K562 (cell line): ENCODE measurements around the gene NOS1. TPM values are rescaled to one million over a fixed set of nuclear protein-coding genes. Genes with fewer than 3 reads are reported as not detected.

ENCODE experiments used
- ATAC-seq: fragments of 200-7000 bp; cut with Tn5 transposase; 3 replicates; pipeline ENCODE4 v1.9.1; 2020; ENCODE audit warnings: moderate library complexity
- BruUV-seq: library from RNA; stranded (reverse); fragments of 400-500 nt; replicated peaks from 2 replicates; lab custom pipeline; 2021; lab: Mats Ljungman, UMichigan
- CTCF ChIA-PET: fragments of 300-600 bp; formaldehyde crosslinking; extraction: SDS; loops from one replicate; lab custom pipeline; 2021; ENCODE audit warnings: low intra/inter-chr PET ratio; lab: Yijun Ruan, JAX
- POLR2A ChIA-PET: fragments of 300-600, 350-650 bp; sonication (Branson Sonifier 250); formaldehyde crosslinking; extraction: SDS; loops from one replicate; lab custom pipeline; 2021; ENCODE audit warnings: antibody characterized with exemption, inconsistent platforms; lab: Yijun Ruan, JAX
- DNase-seq, 4 experiments: peaks; one replicate each; pipeline versions ENCODE4 v3.0.0 to v3.0.0-alpha.2; 2011 to 2018; ENCODE audit warnings: low spot score in 3 of 4, mixed read lengths in 3 of 4; ENCODE audit errors: extremely low read depth in 1 of 4
- FAIRE-seq: peaks from 2 replicates; lab custom pipeline; 2011; peaks lifted over from hg19 to GRCh38; lab: Jason Lieb, UNC
- H2AFZ ChIP-seq: 2 replicates; pipeline ENCODE4 v1.6.0; 2011; ENCODE audit warnings: low read depth, low read length, control low read depth, inconsistent platforms
- H3K27ac ChIP-seq: fragments of 200-600 bp; 3 replicates; pipeline ENCODE4 v1.8.0; 2011; ENCODE audit warnings: low read depth, mild to moderate bottlenecking, control low read depth, inconsistent platforms, low read length, moderate library complexity, mixed read lengths; ENCODE audit errors: extremely low read depth
- H3K27me3 ChIP-seq, 2 experiments: fragments of 300-600 bp in 1 of 2; 2 replicates in 1 of 2; 3 replicates in 1 of 2; pipeline versions ENCODE4 v1.6.0 to v1.8.0; 2011; ENCODE audit warnings: inconsistent platforms in 2 of 2, low read length in 2 of 2, mild to moderate bottlenecking in 1 of 2, mixed read lengths in 1 of 2, moderate library complexity in 1 of 2; ENCODE audit not compliant: control insufficient read depth in 2 of 2, insufficient read depth in 2 of 2
- H3K36me3 ChIP-seq: fragments of 300-600 bp; 3 replicates; pipeline ENCODE4 v1.8.0; 2011; ENCODE audit warnings: mild to moderate bottlenecking, low read length, inconsistent platforms; ENCODE audit not compliant: control insufficient read depth, insufficient read depth
- H3K4me1 ChIP-seq, 2 experiments: fragments of 200-600 bp in 1 of 2; replicated peaks in 1 of 2; 2 replicates in 1 of 2; 3 replicates in 1 of 2; pipeline versions ENCODE4 v1.5.1 to v1.8.0; 2011; ENCODE audit warnings: inconsistent platforms in 2 of 2, low read length in 2 of 2, mild to moderate bottlenecking in 1 of 2, mixed read lengths in 1 of 2, moderate library complexity in 1 of 2; ENCODE audit not compliant: control insufficient read depth in 2 of 2, insufficient read depth in 2 of 2
- H3K4me2 ChIP-seq: 2 replicates; pipeline ENCODE4 v1.6.1; 2011; ENCODE audit warnings: low read length, control low read depth, inconsistent platforms, mixed read lengths; ENCODE audit not compliant: insufficient read depth
- H3K4me3 ChIP-seq: fragments of 200-600 bp; sonication (generic), shearing (Covaris generic); 2 replicates; pipeline ENCODE4 v1.5.1; 2016; ENCODE audit warnings: control low read depth, inconsistent platforms
- H3K79me2 ChIP-seq: fragments of 200-600 bp; 3 replicates; pipeline ENCODE4 v1.8.0; 2011; ENCODE audit warnings: low read length, inconsistent platforms; ENCODE audit not compliant: control insufficient read depth, insufficient read depth
- H3K9ac ChIP-seq, 2 experiments: 2 replicates each; pipeline versions ENCODE4 v1.6.0 to v1.6.1; 2011; ENCODE audit warnings: low read depth in 2 of 2, low read length in 2 of 2, control low read depth in 1 of 2, inconsistent platforms in 1 of 2, mild to moderate bottlenecking in 1 of 2, mixed read lengths in 1 of 2; ENCODE audit not compliant: insufficient read depth in 1 of 2
- H3K9me1 ChIP-seq: one replicate; pipeline ENCODE4 v1.6.0; 2011; ENCODE audit warnings: inconsistent platforms, mild to moderate bottlenecking, low read length, moderate library complexity; ENCODE audit not compliant: control insufficient read depth, insufficient read depth
- H3K9me3 ChIP-seq: replicated peaks from 2 replicates; pipeline ENCODE4 v1.5.1; 2011; ENCODE audit warnings: low read depth, low read length, inconsistent platforms; ENCODE audit not compliant: control insufficient read depth, insufficient read depth
- H4K20me1 ChIP-seq: replicated peaks from 2 replicates; pipeline ENCODE4 v1.6.1; 2011; ENCODE audit warnings: low read length, inconsistent platforms, mixed read lengths; ENCODE audit not compliant: control insufficient read depth, insufficient read depth
- BDP1 ChIP-seq: IDR thresholded peaks from 3 replicates; pipeline ENCODE4 v1.6.1; 2011; ENCODE audit not compliant: insufficient read length, insufficient read depth
- CHD1 ChIP-seq: fragments of 200-600 bp; sonication (generic); IDR thresholded peaks from one replicate; pipeline ENCODE4 v1.6.1; 2012; ENCODE audit warnings: mild to moderate bottlenecking, moderate library complexity, low read length, inconsistent platforms
- DACH1 ChIP-seq: fragments of 450-650 bp; IDR thresholded peaks from 2 replicates; pipeline ENCODE4 v1.6.1; 2018; ENCODE audit not compliant: partially characterized antibody
- E2F4 ChIP-seq: sonication (generic); formaldehyde crosslinking; IDR thresholded peaks from 2 replicates; pipeline ENCODE4 v1.8.0; 2022; ENCODE audit warnings: mild to moderate bottlenecking, low read depth, missing genetic modification reagents
- HNRNPH1 ChIP-seq: fragments of 200-400 bp; formaldehyde crosslinking; optimal IDR thresholded peaks from 2 replicates; pipeline ENCODE3; 2017; ENCODE audit warnings: low read depth, mild to moderate bottlenecking, low read length, moderate library complexity
- MTA1 ChIP-seq: fragments of 450-650 bp; IDR thresholded peaks from 2 replicates; pipeline ENCODE4 v1.6.1; 2017; ENCODE audit warnings: borderline replicate concordance
- NCOR1 ChIP-seq: fragments of 450-650 bp; IDR thresholded peaks from 2 replicates; pipeline ENCODE4 v1.6.1; 2016; ENCODE audit warnings: mild to moderate bottlenecking, moderate library complexity
- PHTF2 ChIP-seq: fragments of 250-450 bp; sonication (Bioruptor Pico); IDR thresholded peaks from 2 replicates; pipeline ENCODE4 v1.5.0; 2021; ENCODE audit warnings: mild to moderate bottlenecking
- TCFL5 ChIP-seq: fragments of 250-450 bp; sonication (Bioruptor Pico); conservative IDR thresholded peaks from 2 replicates; pipeline ENCODE4 v1.6.1; 2021; ENCODE audit warnings: mild to moderate bottlenecking, moderate library complexity, matching md5 sums
- THAP7 ChIP-seq: fragments of 250-450 bp; sonication (Bioruptor Pico); IDR thresholded peaks from 2 replicates; pipeline ENCODE4 v1.5.0; 2021
- ZBTB8A ChIP-seq: fragments of 450-650 bp; IDR thresholded peaks from 2 replicates; pipeline ENCODE4 v1.6.1; 2018; ENCODE audit warnings: mild to moderate bottlenecking, moderate library complexity; ENCODE audit not compliant: partially characterized antibody
- ZNF280B ChIP-seq: fragments of 250-450 bp; sonication (Bioruptor Pico); IDR thresholded peaks from 2 replicates; pipeline ENCODE4 v1.5.1; 2021; ENCODE audit warnings: mild to moderate bottlenecking
- WGBS: fragments of 100-300 bp; shearing (Covaris generic); methylation state at CpG from one replicate; pipeline ENCODE4 v1.1.6; 2016; ENCODE audit warnings: low coverage, mixed read lengths; ENCODE audit not compliant: insufficient coverage; ENCODE audit errors: missing lambda C conversion rate; 5-methylcytosine and 5-hydroxymethylcytosine counted together
- in situ Hi-C: fragments of 300-500 bp; cut with MboI; formaldehyde crosslinking; loops from 4 replicates; pipeline ENCODE4 v1.15.0; 2018; ENCODE audit warnings: inconsistent platforms, mixed read lengths
- intact Hi-C: fragments of 100-400 bp; cut with micrococcal nuclease; formaldehyde crosslinking; loops from 2 replicates; pipeline ENCODE4 v1.14.2; 2022
- polyA plus RNA-seq, 8 experiments: library from polyadenylated mRNA; depleted of rRNA in 4 of 8; stranded (reverse) in 5 of 8; unstranded in 3 of 8; fragments of >200 nt; fragmentation: Nextera tagmentation in 2 of 8; fragmentation: Illumina TruSeq in 1 of 8; extraction: Ambion mirVana in 2 of 8; extraction: Trizol in 1 of 8; gene quantifications; 2 replicates each; pipeline versions ENCODE4 v1.2.1 to v1.2.3, GENCODE V29; 2011 to 2014; ENCODE audit warnings: inconsistent platforms in 1 of 8, missing spikeins in 1 of 8
- total RNA-seq, 7 experiments: library from RNA; depleted of rRNA in 6 of 7; stranded (reverse); fragments of >200 nt in 6 of 7; fragmentation: Illumina TruSeq in 2 of 7; extraction: Trizol in 2 of 7; gene quantifications; 2 replicates each; pipeline versions ENCODE4 v1.2.1 to v1.2.3, GENCODE V29; 2011 to 2021; ENCODE audit warnings: low replicate concordance in 1 of 7

The NOS1 gene
- total and polyA plus RNA-seq, 9 of the 15 experiments (the other 6 are each of a cell fraction or from before 2014, with no cell fraction given) = not detected

GRCh38 chr12:117394491-117394890, 33.1 kb upstream of the NOS1 start:
- no peak overlapping the region for H3K4me3 ChIP-seq
- H3K9me1 ChIP-seq = no peaks in the 10 kb centered on the region
- no peak for DNase-seq
- intact Hi-C loops (no loop called here), in situ Hi-C loops (no loop called here)
- no peaks in the 10 kb centered on the region for H4K20me1 ChIP-seq
- H3K9me3 ChIP-seq = no peaks in the 10 kb centered on the region
- peaks cover 0 to 3% of the 10 kb centered on the region in 2 experiments; a peak in 1 of 5 replicates for H3K27me3 ChIP-seq
- no peak for FAIRE-seq
- no peak overlapping the region for H3K9ac ChIP-seq
- ChIA-PET POLR2A (no interaction called here), CTCF (no interaction called here)
- no peak overlapping the region for H2AFZ ChIP-seq
- 9% methylated on average over 1 of the region's 1 CpG for WGBS
- no peak overlapping the region for H3K27ac ChIP-seq
- no TSS peak for BruUV-seq
- no peak for ATAC-seq
- H3K4me2 ChIP-seq = no peak overlapping the region
- H3K4me1 ChIP-seq = no peaks in the 10 kb centered on the region
- TF ChIP-seq PHTF2 (CRISPR knock-in tag) (no peak), DACH1 (no peak), MTA1 (no peak), ZNF280B (CRISPR knock-in tag) (no peak), E2F4 (CRISPR knock-in tag) (no peak), THAP7 (no peak), TCFL5 (no peak), ZBTB8A (no peak), CHD1 (no peak), HNRNPH1 (no peak), BDP1 (no peak), NCOR1 (no peak)
- H3K79me2 ChIP-seq = no peaks in the 10 kb centered on the region
- no peaks in the 10 kb centered on the region for H3K36me3 ChIP-seq
